ENCODE data around the gene PDE6A.
A peak's percentile ranks its signal among the peaks of the same experiment; 100 is the strongest.
"Not testable (repeated sequence)": the region's sequence is repeated elsewhere in the genome, so short reads cannot be mapped to it uniquely, and the experiment has no call there.

The PDE6A gene

DNA sequence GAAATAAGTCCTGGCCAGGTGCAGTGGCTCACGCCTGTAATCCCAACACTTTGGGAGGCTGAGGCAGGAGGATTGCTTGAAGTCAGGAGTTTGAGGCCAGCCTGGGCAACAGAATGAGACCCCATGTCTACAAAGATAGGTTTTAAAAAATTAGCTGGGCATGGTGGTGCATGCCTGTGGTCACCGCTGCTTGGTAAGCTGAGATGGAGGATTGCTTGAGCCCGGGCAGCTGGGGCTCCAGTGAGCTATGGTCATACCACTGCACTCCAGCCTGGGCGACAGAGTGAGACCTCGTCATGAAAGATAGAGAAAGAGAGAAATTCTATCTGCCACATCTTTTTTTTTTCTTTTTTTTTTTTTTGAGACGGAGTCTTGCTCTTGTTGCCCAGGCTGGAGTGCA is 86.1 kb downstream of the PDE6A start:
- DNase-seq, result not testable (repeated sequence)

DNA sequence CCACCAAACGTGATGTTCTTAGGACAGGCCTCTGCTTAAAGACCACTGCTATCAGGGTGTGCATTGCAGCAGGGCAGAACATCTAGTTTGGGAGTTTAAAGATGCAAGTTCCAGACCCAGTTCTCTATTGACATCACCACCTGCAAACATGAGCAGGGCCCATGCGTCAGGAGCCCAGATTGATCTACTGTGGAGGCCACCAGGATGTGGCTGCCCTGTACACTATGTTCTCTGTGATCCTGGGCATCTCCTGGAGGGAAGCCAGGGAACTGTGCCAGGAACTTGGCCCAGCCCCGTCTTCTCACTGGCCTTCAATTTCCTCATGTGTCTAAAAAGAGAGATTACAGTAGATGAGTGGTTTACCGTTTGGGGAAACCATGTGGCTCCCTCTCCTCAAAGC is 87.1 kb downstream of the PDE6A start:
- DNase-seq, result no peak

DNA sequence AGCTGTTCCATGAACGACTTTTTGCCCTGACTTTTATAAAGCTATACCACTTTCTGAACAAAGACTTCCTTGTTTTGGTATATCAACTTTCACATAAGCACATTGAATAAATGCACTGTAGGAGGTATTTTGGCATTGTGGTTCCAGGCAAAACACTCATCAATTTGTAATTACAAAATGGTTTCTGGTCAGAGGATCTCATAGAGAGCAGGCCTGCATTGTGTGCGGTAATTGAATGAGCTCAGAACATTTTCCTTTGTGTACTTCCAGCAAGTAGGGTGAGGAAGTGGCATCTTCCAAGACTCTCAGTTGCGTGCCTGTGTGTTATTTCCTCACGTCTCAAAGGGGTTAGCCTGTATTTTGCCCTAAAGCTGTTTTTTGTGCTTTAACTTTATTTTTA is 89.2 kb downstream of the PDE6A start:
- DNase-seq, result no peak

DNA sequence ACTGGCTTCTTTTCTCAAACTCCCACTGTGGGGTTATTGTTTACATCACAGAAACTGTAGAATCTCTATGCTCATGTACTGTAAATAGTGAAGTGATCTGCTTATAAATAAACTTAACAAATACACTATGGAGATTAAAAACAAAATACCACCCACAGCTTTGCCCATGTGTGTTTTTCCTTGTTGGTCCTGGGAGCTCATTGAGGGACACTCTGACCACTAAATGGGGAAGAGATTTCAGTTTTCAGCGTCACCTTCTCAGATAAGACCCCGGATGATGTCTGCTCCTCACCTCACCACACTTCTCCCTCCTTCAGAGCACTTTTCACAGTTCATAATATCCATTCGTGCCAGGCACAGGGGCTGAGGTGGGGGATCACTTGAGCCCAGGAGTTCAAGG is 89.7 kb downstream of the PDE6A start:
- no peak for DNase-seq

DNA sequence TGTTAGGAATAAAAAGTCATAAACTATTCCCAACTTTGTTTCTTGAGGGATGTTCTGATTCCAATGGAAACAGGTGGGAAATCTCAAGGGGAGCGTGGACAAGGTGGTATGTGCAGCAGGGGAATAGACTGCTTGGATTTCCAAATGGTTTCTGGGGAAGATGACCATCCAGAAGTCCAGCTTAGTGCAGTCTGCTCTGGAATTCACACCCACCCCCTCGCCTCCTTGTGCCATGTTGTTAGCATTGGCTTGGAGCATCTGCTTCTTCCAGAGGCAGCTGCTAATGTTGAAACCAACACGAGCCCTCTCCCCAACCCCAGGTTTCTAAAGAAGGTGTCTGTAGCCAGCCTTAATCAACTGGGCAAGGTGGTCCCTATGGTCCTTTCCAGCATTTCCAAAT is 90.9 kb downstream of the PDE6A start:
- DNase-seq, result no peak

DNA sequence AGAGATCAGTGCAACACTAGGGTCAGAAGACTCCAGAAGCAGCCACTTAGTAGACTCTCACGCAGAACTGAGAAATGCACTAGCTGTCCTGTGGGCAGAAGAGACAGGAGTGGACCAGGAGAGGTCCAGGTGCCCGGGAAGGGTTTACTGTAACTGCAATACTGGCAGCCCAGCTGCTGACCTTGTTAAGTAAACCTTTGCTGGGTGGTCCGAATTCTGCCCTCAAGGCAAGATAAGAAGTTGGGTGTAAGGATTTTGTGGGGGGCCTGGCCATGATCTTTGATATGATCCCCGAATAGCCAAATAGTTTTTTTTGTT is 91.3 kb downstream of the PDE6A start:
- DNase-seq, result no peak

DNA sequence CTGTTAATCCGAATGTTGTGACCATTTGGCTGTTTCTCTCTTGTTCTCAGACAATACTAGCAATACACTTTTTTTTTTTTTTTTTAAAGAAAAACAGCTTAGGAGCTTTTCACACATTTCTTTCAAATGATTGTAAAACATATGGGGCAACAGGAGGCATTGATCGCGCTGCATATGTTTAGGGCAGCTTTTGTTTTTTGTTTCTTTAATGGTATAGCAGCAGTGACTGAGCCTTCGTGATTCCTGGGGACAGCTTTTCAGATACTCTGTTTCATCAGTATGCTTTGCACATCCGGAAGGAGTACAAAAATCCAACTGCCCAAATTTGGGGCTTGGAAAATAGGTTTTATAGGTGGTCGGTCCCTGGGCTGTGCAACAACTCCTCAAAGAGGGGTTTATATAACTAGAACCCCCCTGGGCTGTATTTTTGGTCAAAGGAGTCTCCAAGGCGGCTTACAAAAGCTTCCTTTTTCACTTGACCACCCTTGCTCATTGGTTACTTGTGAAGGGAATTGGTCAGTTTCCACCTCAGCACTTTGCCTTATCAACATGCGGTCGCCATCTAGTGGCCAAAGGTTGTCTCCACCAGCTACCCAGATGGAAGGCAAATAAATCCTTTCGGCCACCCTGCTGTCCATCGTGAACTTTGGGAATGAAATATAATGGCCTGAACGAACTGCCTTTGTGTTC is 91.8 kb downstream of the PDE6A start:
- DNase-seq, result peak; percentile 37

DNA sequence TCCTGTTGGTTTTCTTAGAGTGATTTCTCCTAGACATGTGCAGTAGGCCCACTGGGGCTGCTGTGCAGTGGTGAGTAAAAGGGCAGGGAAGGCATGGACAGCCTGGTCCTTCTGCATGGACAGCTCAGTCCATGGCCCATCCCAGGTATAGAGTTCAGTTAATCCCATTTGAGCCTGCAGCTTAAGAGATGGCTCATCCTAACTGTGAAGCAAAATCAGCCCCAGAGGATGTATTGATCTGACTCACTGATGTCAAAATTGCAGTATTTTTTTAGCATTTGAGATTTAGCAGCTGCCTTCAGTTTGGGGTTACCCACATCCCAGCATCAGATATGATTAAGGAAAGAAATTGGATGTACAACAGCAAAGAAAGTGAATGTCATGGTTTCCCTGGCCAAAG is 93.4 kb downstream of the PDE6A start:
- DNase-seq, result no peak

DNA sequence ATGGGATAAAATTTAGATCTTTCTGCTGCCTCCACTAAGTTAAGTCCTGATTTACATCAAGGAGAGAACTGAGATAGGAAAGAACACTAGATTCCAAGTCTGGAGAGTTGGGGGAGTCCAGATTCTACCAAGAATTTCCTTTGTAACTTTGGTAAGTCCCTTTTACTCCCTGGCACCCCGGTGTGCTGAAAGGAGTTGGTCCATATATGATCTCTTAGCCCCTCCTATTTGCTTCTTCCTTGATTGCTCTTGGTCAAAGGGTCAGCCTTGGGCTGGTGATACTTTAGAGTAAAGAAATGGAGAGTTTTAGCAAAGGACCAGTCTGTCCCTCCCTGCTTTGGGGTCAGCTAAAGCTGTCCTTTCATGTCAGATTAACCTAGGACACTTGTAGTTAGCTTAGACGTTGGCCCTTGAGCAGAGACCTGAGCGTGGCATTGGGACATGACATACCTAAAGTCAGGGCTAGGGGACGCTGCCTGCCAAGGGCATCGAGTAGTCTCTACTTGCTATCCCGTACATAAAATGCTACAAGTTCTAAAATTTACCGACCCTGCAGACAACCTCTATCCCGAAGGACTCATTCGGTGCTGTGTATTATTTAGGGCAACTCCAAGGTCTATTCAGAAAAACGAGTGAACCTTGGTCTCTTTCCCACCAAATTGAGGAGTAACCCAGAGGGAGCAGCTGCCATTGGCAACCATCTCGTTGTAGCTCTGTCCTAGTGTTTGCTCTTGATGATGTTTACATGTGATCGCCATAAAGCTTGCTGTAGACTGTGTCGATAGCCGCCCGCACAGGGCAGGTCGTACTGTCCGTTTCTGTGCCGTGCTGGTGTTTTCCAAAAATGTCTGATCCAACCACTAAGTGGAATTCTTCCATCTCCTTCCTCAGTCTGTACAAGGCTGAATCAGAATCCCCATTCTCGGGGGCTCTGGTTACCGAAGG is 94.4 kb downstream of the PDE6A start:
- DNase-seq, result no peak

DNA sequence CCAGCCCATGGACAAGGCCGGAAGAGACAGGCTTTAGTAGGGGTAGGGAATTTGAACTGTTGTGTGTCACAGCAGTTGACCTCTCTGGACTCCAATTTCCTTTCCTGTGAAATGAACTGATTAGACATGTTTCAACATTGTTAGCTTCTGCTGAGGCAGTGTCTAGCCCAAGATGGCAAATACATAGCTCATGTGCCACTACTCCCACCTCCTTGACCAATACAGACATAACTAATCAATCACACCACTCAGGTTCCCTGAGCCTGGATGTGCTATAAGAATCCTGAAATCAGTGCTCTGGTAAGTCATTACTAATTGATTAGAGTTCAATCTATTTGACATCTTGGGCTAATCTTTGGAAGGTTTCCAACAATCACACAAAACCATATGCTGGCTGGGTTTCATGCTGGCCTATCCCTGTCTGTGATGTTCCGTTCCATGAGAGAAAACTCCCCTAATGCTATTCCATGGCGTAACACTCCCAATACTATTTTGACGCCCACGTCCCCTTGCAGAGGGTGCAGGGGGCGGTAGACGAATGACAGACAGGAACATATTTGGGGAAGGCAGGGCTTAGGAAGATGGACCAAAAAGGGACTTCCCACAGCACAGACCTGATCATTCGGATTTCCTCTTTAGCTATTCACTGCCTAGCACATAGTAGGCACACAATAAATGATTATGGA is 95.2 kb downstream of the PDE6A start:
- DNase-seq, result no peak

DNA sequence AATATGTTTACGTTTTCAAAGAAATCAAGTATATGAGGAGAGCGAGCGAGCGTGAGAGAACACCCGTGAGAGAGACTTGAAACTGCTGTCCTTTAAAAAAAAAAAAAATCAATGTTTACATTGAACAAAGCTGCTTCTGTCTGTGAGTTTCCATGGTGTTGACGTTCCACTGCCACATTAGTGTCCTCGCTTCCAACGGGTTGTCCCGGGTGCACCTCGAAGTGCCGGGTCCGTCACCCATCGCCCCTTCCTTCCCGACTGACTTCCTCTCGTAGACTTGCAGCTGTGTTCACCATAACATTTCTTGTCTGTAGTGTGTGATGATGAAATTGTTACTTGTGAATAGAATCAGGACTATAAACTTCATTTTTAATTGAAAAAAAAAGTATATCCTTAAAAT is 97.0 kb downstream of the PDE6A start:
- DNase-seq, result no peak

DNA sequence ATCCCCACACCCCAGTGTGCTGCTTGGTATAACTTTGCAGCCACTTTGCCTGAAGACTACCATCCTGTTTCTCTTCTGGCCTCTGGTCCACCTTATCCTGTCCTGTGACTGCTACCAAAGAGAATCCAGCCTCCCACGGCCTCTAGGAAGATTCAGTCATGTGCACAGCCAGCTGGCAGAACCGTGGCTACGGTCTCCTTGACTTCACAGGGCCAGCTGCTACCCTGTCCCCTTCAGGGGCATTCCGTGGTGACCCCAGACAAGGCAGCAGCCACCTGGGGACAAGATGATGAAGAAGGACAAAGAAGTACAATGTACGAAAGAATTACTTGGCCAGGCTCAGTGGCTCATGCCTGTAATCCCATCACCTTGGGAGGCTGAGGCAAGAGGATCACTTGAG is 98.6 kb downstream of the PDE6A start:
- DNase-seq, result no peak

DNA sequence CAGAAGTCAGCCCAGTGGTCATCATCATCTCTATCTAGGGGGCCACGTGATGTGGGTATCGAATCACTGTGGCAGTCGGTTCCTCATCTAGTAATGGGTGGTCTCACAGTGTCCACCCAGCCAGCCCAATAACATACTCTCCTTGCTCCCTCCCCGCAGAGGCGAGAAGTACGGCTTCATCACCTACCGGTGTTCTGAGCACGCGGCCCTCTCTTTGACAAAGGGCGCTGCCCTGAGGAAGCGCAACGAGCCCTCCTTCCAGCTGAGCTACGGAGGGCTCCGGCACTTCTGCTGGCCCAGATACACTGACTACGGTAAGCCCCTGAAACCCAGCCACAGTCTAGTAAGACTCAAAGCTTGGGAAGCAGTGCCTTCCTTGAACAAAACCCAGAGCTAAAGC is 99.0 kb downstream of the PDE6A start:
- DNase-seq, result no peak

DNA sequence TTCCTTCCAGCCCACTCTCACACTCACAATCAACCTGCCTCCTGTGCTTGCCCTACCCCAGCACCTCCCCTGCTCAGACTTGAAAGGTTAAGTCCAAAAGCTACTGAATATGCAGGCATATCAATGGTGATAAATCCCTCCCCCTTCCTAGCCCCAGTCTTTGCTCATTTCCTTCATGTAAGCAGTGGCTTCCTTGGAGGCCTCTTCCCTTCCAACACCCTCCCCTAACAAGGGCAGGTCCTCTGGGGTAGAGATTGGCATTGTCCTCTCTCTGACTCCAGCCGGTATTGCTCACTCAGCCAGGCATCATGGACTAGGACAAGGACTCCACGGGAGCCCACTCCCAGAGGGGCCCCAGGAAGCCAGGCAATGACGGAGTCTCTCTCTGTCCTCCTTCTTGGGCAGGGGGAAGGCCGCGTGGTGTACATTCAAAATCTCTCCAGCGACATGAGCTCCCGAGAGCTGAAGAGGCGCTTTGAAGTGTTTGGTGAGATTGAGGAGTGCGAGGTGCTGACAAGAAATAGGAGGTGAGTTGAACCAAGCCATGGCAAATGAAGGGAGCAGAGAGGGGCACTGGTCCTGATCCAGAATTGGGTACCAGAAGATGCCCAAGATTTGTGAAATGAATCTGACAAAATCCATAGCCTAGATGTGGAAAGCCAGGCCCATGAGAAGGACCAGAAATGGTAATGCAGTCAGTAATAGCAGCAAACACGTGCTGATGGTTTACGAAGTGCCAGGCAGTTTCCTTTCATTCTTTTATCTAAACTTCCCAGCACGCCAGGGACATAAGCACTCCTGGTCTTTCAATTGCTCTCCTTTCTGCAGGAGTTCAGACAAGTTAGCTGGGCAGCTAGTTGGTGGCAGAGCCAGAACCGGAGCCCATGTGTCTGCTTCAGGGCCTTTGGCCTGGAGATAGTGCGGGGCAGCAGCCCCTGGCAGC is 102.5 kb downstream of the PDE6A start:
- no peak for DNase-seq

DNA sequence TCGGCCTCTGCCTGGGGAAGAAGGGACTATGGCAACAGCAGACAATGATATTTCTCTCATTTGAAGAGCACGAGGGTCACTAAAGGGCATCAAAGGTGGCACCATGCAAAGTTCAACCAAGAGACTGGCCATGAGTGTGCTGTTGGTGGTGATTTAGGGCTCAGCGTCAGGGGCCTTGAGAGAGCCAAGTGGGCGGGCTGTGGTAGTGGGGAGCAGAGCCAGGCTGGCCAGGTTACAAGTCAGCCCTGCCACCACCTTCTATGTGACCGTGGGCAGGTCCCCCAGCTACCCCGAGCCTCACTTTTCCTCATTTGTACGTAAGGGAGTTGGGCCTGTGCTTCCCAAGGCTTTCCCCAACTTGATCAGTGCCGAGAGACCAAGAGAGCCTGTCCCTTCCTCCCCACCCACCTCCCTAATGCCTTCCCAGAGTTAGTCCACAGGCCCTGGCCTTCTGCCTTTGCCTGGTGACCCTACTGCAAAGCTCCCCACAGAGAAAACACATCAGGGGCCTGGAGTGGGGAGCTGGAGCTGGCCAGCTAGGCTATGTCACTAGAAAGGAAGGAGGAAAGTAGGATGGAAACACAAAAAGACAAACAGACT is 104.3 kb downstream of the PDE6A start:
- DNase-seq, result no peak

DNA sequence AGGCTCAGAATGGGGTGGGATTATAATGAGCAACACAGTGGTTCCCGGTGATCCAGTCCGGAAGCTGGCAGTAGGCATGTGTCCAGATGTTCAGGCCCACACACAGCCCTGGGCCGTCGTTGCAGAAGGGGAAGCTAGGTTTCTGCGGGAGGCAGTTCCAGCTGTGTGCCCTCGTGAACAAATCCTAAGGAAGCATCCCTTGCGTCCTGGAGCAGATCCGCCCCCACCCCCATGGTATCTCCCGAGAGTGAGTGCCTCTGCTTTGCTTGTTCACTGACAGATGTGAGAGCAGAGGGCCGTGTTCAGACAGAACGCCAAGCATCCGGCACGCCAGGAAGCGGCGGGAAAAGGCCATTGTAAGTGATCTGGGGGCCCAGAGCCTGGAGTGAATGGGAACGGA is 104.8 kb downstream of the PDE6A start:
- DNase-seq, result no peak

DNA sequence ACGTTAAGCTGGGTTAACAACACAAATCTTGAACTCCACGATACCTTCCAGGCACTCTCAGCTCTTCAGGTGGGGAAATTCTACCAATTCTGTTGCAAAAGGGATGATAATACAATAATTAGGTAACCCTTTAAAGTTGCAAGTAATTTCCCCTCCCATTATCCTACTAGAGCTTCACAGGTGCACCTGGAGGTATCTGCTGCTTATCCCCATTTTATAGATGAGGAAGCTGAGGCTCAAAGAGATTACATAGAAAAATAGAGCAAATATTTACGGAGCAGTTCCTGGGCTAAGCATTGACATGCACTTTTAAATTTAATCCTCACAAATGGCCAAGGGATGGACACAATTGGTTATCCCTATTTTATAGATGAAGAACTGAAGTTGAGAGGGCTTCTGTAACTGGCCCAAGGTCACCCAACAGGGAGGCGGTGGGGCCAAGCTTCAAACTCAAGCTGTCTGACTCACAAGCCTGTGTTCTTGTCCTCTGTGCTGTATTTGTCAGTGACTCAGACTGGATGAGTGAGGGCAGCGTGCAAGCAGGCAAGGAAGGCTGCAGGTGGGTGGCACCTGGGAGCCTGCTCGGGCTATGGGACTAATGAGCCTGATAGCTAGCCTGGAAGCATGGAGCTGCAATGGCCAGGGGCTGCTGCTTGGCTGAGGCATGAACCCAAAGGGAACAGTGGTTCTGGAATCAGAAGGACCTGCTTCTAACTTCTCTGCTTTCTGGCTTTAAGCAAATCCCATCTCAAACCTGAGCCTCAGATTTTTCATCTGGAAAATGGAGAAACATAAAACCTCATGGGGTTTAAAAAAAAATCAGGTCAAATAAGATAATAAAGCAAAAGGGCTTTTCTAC is 105.5 kb downstream of the PDE6A start:
- DNase-seq, result no peak

DNA sequence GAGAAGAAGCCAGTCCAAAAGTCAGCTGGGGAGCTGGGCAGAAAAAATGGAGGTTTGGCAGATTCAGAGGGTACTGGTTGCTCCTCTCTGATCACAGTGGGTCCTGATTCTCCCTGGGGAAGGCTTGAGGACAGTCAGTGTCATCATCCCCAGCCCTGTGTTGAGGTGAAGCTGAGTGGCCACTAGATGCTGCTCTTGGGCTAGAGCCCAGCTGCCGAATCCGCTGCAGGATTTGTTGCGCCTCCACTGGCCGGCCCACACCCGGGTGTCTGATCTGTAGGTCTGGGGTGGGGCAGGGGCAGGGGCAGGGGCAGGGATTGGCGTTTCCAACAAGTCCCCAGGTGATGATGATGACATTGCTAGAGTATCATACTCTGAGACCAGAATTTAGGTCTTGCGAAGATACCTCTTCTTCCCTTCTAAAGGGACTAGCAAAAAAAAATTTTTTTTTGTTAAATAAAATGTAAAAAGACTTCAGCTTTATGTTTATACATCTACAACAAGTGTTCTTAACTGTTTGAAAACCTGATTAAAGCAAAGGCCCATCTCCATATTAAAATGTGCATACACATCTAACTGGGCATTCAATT is 106.8 kb downstream of the PDE6A start:
- no peak for DNase-seq

DNA sequence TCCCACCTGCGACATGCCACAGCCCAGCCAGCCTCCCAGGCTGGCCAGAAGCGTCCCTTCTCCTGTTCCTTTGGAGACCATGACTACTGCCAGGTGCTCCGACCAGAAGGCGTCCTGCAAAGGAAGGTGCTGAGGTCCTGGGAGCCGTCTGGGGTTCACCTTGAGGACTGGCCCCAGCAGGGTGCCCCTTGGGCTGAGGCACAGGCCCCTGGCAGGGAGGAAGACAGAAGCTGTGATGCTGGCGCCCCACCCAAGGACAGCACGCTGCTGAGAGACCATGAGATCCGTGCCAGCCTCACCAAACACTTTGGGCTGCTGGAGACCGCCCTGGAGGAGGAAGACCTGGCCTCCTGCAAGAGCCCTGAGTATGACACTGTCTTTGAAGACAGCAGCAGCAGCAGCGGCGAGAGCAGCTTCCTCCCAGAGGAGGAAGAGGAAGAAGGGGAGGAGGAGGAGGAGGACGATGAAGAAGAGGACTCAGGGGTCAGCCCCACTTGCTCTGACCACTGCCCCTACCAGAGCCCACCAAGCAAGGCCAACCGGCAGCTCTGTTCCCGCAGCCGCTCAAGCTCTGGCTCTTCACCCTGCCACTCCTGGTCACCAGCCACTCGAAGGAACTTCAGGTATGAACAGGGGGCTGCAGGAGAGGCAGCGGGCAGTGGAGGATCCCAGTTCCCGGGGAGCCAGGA is 108.0 kb downstream of the PDE6A start:
- DNase-seq, result no peak

DNA sequence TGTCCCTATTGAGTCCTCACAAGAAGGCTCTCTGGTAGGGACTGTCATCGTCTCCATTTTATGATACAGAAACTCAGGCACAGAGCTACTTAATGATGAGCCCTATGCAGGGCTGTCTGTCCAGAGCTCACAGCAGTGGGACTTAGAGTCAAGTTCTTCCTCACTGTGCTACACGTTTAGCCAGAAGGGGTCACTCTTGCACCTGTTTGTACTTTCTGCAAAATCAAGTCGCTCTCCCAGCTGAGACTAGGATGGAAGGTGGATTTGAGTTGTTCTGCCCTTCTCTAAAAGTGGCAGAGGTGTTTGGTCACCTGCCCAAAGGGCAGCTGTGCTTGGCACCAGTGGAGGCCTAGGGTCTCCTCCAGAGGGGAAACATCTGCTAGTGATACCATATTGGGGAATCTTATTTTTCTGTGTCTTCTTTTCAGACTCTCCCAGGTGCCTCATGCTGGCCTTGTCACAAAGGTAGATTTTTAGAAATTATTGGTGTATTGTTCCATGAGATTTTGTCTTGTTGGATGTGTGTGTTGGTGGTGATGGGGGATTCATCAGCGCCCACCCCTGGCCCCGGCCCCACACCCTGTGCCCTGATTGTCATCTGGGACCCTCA is 110.2 kb downstream of the PDE6A start:
- peak; percentile 29 for DNase-seq

All from activated T-cell treated with anti-CD3 and anti-CD28 coated beads, Interleukin-2, amount 50 U/mL, for 1 hour (primary cell).